ENCODE measurements around the gene MED8. TPM values are rescaled to one million over a fixed set of nuclear protein-coding genes. Genes with fewer than 3 reads are reported as not detected.
A peak's percentile ranks its signal among the peaks of the same experiment; 100 is the strongest.

Gene MED8
- total and polyA plus RNA-seq, 9 of the 15 experiments (the other 6 are each of a cell fraction or from before 2014, with no cell fraction given): 23.0 to 120 (median 56.4) TPM

DNA sequence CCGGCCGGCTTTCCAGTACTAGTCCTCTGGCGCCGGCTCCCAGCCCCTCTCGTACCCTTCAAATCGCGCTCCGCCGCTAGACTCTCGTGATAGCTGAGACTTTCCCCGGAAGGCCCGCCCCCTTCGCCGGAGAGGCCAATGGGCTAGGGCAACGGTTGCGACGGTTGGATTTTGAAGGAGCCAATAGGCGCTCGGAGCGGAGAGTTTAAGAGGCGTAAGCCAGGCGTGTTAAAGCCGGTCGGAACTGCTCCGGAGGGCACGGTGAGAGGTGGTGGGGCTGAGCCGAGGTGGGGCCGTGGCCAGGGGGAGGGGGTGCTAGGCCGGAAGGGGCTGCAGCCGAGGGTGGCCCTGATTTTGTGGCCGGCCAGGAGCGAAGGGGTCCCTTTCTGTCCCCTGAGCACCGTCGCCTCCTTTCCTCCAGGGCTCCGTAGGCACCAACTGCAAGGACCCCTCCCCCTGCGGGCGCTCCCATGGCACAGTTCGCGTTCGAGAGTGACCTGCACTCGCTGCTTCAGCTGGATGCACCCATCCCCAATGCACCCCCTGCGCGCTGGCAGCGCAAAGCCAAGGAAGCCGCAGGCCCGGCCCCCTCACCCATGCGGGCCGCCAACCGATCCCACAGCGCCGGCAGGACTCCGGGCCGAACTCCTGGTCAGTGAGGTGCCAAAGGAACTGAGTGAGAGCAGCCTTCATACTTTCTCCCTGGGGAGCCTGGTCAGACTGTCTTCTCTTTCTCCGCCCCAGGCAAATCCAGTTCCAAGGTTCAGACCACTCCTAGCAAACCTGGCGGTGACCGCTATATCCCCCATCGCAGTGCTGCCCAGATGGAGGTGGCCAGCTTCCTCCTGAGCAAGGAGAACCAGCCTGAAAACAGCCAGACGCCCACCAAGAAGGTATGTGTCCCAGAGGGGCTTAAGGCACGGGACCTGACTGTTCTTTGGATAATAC is 30.6 kb downstream of the MED8 start, which contains the start of gene CDC20 (continued):
- TF ChIP-seq, protein P1, sequence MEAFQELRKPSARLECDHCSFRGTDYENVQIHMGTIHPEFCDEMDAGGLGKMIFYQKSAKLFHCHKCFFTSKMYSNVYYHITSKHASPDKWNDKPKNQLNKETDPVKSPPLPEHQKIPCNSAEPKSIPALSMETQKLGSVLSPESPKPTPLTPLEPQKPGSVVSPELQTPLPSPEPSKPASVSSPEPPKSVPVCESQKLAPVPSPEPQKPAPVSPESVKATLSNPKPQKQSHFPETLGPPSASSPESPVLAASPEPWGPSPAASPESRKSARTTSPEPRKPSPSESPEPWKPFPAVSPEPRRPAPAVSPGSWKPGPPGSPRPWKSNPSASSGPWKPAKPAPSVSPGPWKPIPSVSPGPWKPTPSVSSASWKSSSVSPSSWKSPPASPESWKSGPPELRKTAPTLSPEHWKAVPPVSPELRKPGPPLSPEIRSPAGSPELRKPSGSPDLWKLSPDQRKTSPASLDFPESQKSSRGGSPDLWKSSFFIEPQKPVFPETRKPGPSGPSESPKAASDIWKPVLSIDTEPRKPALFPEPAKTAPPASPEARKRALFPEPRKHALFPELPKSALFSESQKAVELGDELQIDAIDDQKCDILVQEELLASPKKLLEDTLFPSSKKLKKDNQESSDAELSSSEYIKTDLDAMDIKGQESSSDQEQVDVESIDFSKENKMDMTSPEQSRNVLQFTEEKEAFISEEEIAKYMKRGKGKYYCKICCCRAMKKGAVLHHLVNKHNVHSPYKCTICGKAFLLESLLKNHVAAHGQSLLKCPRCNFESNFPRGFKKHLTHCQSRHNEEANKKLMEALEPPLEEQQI (IDR thresholded peaks at IDR 0.05): peak; percentile 97
- TF ChIP-seq, protein P2, sequence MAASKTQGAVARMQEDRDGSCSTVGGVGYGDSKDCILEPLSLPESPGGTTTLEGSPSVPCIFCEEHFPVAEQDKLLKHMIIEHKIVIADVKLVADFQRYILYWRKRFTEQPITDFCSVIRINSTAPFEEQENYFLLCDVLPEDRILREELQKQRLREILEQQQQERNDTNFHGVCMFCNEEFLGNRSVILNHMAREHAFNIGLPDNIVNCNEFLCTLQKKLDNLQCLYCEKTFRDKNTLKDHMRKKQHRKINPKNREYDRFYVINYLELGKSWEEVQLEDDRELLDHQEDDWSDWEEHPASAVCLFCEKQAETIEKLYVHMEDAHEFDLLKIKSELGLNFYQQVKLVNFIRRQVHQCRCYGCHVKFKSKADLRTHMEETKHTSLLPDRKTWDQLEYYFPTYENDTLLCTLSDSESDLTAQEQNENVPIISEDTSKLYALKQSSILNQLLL (CRISPR knock-in tag; IDR thresholded peaks at IDR 0.05; ENCODE audit: borderline replicate concordance): no peak
- TF ChIP-seq, protein P3, sequence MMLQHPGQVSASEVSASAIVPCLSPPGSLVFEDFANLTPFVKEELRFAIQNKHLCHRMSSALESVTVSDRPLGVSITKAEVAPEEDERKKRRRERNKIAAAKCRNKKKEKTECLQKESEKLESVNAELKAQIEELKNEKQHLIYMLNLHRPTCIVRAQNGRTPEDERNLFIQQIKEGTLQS (IDR thresholded peaks at IDR 0.05): no peak
- TF ChIP-seq, protein P3 (CRISPR knock-in tag; conservative IDR thresholded peaks at IDR 0.05): no peak
- TF ChIP-seq HEY1 (CRISPR knock-in tag; IDR thresholded peaks at IDR 0.05; ENCODE audit: borderline replicate concordance): no peak
- TF ChIP-seq ARNT (IDR thresholded peaks at IDR 0.05): no peak
- TF ChIP-seq ZNF311 (CRISPR knock-in tag; IDR thresholded peaks at IDR 0.05): no peak
- peak; percentile 96 for TF ChIP-seq RBFOX2 (IDR thresholded peaks at IDR 0.05; ENCODE audit: low read depth, low read length)
- no peak for TF ChIP-seq SRSF7 (optimal IDR thresholded peaks at IDR 0.05; ENCODE audit: low read depth, low read length)
- peak; percentile 87 for TF ChIP-seq THAP12 (CRISPR knock-in tag; IDR thresholded peaks at IDR 0.05)
- no peak for TF ChIP-seq SNAPC5 (CRISPR knock-in tag; IDR thresholded peaks at IDR 0.05)
- no peak for TF ChIP-seq PTRF (tag; IDR thresholded peaks at IDR 0.05)
- no peak for TF ChIP-seq ZNF146 (CRISPR knock-in tag; IDR thresholded peaks at IDR 0.05; ENCODE audit: unreplicated experiment)
- TF ChIP-seq HMG20A (CRISPR knock-in tag; conservative IDR thresholded peaks at IDR 0.05): no peak
- peak; percentile 71 for TF ChIP-seq POLR2H (tag; IDR thresholded peaks at IDR 0.05; ENCODE audit: low read depth)
- TF ChIP-seq HOMEZ (CRISPR knock-in tag; IDR thresholded peaks at IDR 0.05): 0 out of 2 replicates have a peak, but pooled peaks have one; percentile 16
